GM21528 (cell line): ENCODE data around the gene TPBGL.

Source experiments
- ATAC-seq: cut with Tn5 transposase; IDR thresholded peaks from one replicate; pipeline ENCODE4 v1.9.1; 2021; ENCODE audit warnings: mild to moderate bottlenecking, moderate library complexity; ENCODE audit not compliant: unreplicated experiment, low FRiP score

TPBGL gene, protein sequence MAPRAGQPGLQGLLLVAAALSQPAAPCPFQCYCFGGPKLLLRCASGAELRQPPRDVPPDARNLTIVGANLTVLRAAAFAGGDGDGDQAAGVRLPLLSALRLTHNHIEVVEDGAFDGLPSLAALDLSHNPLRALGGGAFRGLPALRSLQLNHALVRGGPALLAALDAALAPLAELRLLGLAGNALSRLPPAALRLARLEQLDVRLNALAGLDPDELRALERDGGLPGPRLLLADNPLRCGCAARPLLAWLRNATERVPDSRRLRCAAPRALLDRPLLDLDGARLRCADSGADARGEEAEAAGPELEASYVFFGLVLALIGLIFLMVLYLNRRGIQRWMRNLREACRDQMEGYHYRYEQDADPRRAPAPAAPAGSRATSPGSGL

DNA sequence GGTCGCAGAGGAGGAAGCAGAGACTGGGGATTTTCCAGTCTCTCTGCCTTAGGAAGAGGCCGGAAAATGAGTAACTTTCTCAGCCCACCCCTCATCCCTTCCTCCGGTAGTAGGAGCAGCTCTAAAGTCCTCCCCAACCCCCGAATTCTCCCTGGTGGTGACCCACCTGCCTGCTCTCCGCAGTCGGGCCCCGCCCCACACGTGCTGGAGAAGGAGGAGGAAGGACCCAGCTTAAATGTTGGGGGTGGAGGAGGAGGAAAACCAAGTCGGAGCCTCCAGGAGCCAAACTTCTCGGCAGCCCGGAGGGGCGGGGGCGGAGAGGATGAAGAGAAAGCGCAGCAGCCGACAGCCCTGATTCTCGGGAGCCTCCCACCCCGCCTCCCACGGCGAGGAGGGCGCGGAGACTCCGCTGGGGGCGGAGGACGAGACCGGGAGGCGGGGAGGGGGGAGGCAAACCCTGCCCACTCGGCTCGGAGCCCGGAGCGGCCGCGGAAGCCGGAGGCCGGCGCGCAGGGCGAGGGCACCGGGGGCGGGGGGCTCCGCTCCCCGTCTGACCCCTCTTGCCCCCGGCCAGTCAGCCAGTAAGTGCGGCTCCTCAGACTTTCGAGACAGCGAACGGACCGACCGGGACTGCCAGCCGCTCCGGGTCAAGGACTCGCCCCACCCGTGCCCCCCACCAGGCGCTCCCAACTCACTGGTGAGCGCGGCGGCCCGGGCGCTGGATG lies at the start of gene TPBGL:
Gene TPBGL (plus strand): TSS at position 464 of the 725 bp plus-strand sequence. CDS start 276 bp downstream, outside the sequence.
- no peak for ATAC-seq

DNA sequence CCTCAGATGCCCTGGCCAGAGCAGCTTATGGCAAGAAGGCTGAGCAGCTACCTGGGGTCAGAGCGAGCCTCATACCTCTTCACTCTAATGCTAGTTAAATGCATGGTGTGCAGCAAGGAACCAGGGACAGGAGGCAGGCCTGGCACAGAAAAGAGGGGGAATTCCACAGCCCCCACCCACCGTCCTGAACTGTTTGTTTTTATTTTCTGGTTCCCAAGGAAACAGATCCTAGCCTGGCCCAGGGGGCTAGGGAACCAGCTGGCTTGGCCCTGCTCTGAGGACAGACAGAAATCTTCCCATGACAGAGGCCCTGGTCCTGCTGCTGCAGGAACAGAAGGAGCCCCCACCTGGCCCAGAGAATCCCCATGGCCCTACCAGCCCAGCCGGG lies 49.2 kb upstream of the TPBGL start:
- no peak for ATAC-seq

DNA sequence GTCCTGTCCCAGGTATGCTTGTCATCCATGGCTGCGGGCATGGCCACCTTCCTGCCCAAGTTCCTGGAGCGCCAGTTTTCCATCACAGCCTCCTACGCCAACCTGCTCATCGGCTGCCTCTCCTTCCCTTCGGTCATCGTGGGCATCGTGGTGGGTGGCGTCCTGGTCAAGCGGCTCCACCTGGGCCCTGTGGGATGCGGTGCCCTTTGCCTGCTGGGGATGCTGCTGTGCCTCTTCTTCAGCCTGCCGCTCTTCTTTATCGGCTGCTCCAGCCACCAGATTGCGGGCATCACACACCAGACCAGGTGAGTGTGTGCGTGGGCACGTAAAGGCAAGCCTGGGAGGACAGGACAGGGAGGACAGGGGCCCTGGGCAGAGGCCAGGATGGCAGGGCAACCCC lies 47.3 kb upstream of the TPBGL start:
- no peak for ATAC-seq

DNA sequence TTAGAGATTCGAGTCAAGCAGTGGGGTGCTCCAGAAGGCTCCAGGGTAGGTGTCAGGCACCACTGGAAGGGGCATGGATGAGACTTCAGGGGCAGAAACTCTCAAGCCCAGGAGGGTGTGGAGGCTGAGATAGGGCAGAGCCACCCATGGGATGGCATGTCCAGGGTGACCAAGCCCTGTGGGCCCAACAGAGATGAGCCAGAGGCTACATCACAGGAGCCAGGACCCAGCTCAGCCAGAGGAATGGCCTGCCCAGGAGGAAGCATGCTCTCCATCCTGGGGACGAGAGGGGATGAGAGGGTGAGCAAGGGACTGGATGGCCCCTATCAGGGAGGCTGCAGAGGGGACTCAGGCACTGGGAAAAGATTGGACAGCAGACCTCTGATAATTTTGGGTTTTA lies 46.9 kb upstream of the TPBGL start:
- no peak for ATAC-seq

DNA sequence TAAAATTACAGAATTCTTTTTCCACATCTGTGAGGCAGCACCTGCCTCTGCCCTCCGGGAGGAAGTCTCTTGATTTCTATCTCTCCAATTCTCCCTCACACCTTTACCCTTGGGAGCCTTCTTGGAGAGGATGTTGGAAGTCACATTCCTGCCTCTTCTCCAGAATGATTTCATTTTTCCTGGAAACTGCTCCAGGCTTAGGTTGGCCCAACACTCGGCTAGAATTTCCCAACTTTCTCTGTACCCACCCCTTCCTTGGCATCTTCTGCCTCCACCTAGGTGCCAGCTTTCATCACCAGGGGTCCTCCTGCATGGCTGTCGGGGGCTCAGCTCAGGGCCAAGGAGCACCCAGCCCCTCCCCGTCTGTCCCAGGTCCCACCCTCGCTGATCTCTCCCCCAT lies 46.4 kb upstream of the TPBGL start:
- no peak for ATAC-seq

DNA sequence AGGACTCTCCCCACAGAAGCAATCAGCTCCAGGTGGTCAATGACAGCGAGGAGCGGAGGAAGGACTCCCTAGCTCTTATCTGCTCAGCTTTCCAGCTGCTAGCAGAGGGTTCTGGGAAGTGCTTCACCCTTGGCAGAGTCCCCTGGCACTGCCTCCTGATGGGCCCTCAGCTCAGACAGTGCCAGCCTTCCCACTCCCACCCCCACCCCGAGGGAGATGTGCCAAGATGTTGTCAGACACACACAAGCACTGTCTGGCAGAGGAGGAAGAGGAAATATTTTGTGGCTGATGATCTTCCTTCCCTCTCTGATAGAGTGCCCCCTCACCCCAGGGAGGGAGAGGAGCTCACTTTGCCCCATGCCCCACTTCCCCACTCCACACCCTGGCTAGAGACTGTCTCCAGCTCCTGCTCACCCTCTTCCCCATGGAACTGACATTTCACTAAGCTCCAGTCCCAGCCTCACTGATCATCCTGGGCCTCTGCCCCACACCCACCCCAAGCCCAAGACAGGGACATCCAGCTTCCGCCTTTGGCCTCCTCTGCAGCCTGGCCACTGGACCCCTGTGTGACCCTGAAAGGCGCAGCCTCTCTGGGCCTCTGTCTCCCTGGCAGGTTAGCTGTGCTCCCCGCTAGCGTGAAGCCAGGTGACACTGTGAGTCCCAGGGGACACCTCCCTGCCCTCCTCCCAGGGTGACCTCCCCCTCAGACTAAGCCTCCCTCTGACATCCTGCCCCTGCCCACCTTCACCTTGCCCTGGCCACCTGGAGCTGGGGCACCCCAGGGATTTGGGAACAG lies 45.2 kb upstream of the TPBGL start:
- ATAC-seq: no peak

DNA sequence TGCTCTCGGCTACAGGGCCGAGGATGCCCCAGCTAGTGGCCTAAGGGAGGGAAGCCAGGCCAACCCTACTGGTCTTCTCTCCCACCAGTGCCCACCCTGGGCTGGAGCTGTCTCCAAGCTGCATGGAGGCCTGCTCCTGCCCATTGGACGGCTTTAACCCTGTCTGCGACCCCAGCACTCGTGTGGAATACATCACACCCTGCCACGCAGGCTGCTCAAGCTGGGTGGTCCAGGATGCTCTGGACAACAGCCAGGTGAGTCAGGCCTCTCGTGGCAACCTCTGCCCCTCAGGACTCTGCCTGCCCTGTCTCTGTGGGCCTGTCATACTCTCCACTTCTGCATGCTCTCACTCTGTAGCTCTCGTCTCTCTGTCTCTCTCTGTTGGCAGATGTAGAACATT lies 44.1 kb upstream of the TPBGL start:
- ATAC-seq: no peak

DNA sequence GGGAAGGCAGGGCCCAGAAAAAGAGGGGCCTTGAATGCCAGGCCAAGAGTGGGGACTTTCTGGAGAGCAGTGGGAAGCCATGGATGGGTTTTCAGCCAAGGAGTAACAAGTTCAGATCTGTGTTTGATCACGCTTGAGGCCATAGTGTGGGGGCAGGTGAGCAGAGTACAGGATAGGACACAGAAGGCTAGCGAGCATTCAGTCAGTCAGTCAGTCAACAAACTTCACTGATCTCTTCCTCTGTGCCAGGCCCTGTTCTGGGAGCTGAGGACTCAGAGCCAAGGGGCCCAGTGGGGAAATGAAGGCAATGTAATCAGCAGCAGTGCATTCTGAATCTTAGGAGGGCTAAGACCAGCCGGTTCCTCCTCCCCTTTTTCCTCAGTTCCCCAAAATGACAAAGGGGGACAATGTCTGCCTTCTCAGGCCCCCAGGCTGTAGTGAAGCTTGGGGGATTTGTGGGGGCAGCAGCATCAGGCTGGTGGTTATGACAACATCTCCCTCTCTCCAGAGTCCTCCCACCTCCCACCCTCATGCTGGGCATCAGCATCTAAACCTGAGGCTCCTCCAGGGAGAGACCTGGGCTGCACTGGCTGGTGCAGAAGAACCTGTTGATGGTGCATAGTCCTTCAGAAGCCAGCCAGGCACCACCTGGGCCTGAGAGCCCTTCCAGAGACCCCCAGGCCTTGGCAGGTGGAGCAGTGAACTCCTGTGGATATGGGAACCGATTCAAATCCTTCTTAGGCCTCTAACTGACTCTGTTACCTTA lies 42.9 kb upstream of the TPBGL start:
- ATAC-seq: no peak

DNA sequence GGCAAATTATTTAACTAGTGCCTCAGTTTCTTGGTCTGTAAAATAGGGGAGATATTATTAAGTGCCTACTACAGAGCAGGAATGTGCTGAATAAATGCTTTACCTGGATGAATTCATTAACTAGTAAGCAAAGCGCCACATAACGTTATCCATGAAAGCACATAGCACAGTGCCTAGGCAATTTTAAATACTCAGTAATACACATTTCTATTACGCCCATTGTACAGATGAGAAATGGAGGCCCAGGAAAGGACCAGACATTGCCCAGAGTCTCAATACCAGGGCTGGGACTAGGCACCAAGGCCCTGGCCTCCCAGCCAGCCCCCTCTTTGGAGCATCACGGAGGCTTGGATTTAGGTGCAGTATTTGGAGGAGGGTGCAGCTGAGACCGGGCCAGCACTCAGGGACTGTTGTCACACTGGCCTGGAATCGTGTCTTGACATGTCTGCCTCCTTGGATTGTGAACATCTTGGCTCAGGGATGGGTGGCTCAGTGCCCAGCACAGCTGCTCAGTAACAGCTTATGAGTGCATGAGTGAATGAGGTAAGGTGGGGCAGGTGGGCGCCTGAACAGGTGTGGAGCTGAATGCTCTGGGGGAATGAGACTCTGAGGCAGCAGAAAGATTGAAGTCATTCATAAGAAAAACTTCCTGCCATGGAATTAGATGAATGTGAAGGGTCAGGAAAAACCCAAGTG lies 42.1 kb upstream of the TPBGL start:
- ATAC-seq: no peak

DNA sequence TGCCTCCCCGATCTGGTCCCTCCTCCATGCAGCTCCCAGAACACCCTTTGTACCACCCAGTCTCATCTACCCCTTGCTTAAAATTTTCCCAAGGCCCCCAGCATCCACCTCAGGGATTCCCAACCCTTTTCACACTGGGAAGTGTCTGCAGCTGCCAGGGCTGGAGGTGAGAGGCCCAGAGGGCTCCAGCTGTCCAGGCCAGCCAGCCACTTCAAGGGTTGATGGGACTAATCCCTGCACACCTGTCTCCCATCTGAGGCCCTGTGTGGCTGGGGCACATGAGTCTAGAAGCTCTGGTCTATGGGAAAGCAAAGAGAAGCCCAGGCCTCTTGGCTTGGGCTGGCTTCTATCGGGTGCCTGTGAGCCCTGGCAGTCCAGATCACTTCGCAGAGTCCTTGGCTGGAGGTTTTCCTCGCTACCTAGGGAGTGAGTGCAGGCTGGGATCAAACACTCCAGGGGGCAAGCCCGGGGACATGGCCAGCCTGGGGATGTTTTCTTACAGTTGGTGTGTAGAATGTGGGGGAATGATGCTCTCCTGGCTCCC lies 41.1 kb upstream of the TPBGL start:
- no peak for ATAC-seq

DNA sequence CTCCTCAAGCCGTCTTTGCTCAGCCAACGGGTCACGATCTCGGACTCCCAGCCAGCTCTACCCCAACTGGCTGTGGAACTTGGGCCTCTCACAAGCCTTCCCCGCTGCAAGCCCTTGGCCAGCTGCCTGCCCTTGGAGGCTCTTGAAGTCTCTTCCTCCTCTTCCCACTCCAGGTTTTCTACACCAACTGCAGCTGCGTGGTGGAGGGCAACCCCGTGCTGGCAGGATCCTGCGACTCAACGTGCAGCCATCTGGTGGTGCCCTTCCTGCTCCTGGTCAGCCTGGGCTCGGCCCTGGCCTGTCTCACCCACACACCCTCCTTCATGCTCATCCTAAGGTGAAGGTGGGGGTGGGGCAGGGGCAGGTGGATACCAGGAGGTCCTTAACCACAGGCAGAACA lies 40.5 kb upstream of the TPBGL start:
- no peak for ATAC-seq

DNA sequence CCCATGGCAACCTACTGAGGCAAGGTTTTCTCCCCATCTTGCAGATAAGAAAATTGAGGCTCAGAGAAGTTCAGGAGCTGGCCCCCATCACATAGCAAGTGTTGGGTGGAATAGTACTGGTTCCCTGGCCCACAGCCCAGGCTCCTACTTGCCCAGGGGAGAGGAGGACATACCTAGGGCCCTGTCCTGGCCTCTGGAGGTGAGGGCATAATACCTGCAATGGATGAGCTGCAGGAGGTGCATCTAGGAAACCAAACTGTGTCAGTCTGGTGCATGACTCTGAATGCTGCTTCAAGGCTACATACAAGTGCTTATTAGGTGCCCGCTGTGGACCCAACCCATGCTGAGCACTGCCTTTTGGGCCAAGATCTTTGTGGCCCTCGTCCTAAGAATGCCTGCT lies 40.0 kb upstream of the TPBGL start:
- ATAC-seq: no peak

DNA sequence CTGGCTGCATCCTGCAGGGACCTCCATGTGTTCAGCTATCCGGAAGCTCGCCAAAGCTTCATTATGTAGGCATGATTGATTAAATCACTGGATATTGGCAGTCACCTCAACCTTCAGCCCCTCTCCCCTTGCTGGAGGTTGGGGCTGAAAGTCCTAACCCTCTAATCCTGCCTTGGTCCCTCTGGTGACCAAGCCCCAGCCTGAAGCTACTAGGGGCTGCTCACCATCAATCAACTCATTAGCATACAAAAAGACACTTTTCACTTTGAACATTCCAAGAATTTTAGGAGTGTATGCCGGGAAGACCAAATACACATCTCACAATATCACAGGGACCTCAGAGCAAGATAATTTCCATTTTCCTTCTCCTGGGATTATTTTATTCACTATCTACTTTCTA lies 38.8 kb upstream of the TPBGL start:
- ATAC-seq: no peak

DNA sequence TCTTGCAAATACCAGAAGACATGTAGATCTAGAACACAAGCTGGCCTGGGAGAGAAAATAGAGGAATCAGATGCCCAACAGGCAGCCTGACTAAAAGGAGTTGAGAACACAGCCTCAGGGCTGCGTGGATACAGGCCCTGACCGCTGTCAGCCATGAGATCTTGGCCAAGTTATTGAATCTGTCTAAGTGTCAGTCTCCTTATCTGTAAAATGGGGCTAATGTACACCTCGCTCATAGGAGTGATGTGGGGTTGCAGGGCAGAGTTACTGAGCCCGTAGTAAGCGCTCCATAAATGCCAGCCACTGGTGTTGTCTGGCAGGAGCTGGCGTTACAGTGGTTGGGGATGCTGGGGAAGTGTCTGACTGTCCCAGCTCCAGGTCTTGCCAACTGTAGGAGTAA lies 38.4 kb upstream of the TPBGL start:
- no peak for ATAC-seq

DNA sequence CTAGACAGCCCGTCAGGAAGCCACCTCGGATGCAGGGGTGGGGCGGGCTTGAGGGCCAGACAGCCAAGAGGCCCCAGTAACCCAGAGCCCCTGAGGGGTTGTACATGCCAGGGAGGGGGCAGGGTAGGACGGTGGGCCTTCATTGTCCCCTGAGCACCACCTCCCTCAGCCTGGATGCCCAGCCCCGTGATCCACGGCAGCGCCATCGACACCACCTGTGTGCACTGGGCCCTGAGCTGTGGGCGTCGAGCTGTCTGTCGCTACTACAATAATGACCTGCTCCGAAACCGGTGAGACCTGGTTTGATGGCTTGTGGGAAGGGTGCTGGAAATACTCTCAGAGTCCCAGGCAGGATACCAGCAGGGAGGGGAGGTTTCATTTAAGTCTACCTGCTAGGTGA lies 37.4 kb upstream of the TPBGL start:
- ATAC-seq: no peak

DNA sequence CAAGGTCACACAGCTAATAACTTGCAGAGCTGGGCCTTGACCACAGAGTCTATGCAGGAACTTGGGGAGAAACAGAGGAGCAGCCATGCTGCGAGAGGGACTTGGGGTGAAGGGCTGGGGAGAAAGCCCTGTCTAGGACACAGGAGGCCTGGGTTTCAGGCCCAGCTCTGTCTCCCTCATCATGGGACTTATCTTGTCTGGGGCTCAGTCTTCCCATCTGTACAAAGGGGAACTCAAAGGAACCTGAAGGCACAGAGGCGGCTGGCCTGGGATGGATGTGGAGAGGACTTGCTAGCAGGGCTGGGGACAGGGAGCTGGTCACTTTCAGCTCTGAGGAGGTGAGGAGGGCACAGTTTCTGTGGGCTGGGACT lies 36.9 kb upstream of the TPBGL start:
- no peak for ATAC-seq

DNA sequence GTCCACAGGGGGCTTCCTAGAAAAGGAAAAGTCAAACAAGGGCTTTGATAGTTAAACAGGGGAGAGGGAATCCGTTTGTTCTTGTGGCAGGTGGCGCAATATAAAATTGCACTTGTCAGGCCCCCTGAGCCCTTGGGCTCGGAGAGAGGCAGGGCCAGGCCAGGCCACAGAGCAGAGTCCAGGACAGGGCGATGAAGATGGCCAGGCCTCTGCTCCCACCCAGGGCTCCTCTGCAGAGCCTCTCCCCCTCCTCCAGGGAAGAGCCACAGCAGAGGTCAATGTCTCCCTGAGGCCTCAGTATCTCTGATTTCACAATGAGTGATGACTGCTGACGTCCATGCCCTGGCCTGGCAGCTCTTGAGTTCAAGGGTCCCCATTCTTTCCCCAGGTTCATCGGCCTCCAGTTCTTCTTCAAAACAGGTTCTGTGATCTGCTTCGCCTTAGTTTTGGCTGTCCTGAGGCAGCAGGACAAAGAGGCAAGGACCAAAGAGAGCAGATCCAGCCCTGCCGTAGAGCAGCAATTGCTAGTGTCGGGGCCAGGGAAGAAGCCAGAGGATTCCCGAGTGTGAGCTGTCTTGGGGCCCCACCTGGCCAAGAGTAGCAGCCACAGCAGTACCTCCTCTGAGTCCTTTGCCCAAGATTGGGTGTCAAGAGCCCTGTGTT lies 36.4 kb upstream of the TPBGL start:
- no peak for ATAC-seq

DNA sequence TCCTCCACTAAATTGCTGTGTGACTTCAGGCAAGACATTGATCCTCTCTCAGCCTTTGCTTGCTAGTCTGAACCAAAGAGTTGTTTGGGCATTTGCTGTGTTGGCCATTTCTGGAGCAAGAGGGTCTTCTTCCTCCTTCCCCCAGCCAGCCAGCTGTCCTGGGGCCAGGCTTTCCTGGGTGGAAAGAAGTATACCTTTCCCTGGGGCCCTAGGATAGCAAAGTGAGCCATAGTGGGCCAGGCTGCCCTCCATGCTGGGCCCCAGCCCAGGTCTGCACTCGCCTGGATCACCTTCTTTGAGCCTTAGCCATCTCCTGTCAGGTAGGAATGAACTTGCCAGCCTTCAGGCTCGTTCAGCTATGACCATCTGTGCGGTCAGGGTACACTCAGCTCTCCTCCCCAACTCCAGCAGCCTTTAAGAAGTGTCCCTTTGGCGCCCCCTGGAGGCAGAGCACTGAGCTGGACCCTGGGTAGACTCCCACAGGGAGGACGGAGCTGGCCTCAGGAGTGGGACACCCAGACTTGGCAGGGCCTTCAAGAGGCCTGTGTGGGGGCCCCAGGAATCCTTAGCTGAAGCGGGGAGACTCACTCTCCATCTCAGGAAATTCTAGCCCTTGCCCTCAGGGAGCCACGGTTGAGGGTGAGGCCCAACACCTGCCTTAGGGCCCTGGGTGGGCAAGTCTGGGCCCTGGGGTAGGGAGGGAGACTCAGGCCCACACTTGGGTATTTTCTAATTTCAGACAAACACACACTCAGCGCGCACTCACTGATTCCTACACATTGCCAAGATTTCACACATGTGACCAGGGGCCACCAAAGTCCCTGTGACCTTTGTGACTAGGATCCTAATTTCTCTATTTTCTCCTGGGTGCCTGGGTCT lies 35.6 kb upstream of the TPBGL start:
- ATAC-seq: no peak
